IMR-90 (cell line): ENCODE measurements around the gene PATJ. TPM values are rescaled to one million over a fixed set of nuclear protein-coding genes. Genes with fewer than 3 reads are reported as not detected.

Experiments used
- ATAC-seq: fragments of 200-7000 bp; cut with Tn5 transposase; 2 replicates; pipeline ENCODE4 v1.9.1; 2020; ENCODE audit warnings: low read depth, mild to moderate bottlenecking, moderate library complexity
- BruUV-seq: library from RNA; stranded (reverse); fragments of 400-500 nt; replicated peaks from 2 replicates; lab custom pipeline; 2021; lab: Mats Ljungman, UMichigan
- CTCF ChIA-PET: fragments of 300-600 bp; formaldehyde crosslinking; extraction: SDS; loops from one replicate; lab custom pipeline; 2021; ENCODE audit warnings: antibody characterized with exemption; lab: Yijun Ruan, JAX
- POLR2A ChIA-PET: fragments of 300-600 bp; sonication (Branson Sonifier 250); formaldehyde crosslinking; loops from one replicate; lab custom pipeline; 2022; ENCODE audit warnings: antibody characterized with exemption; ENCODE audit not compliant: unreplicated experiment; lab: Charles Lee
- DNase-seq: peaks from one replicate; pipeline ENCODE4 v3.0.0; 2013
- H2AFZ ChIP-seq: replicated peaks from 2 replicates; pipeline ENCODE3; 2013; ENCODE audit warnings: low read length, mild to moderate bottlenecking; ENCODE audit not compliant: poor library complexity
- H2AK5ac ChIP-seq: 2 replicates; pipeline ENCODE4 v1.6.1; 2013; ENCODE audit warnings: low read depth, low read length, inconsistent platforms
- H2AK9ac ChIP-seq: replicated peaks from 2 replicates; pipeline ENCODE3; 2013; ENCODE audit warnings: mild to moderate bottlenecking, low read depth, low read length, moderate library complexity; ENCODE audit not compliant: poor library complexity
- H2BK120ac ChIP-seq: 2 replicates; pipeline ENCODE4 v1.6.1; 2013; ENCODE audit warnings: low read depth, low read length, inconsistent platforms
- H2BK15ac ChIP-seq: 3 replicates; pipeline ENCODE4 v1.6.1; 2013; ENCODE audit warnings: low read depth, low read length, inconsistent platforms
- H2BK20ac ChIP-seq: 2 replicates; pipeline ENCODE4 v1.6.1; 2013; ENCODE audit warnings: low read depth, mild to moderate bottlenecking, inconsistent platforms, low read length, moderate library complexity
- H2BK5ac ChIP-seq: 2 replicates; pipeline ENCODE4 v1.6.1; 2013; ENCODE audit warnings: mild to moderate bottlenecking, low read depth, low read length, inconsistent platforms; ENCODE audit not compliant: poor library complexity, severe bottlenecking
- H3K14ac ChIP-seq: replicated peaks from 2 replicates; pipeline ENCODE4 v1.6.1; 2013; ENCODE audit warnings: low read depth, low read length, inconsistent platforms
- H3K18ac ChIP-seq: 2 replicates; pipeline ENCODE4 v1.6.1; 2013; ENCODE audit warnings: low read depth, low read length, control low read depth
- H3K23ac ChIP-seq: 2 replicates; pipeline ENCODE4 v1.6.1; 2013; ENCODE audit warnings: low read depth, low read length, inconsistent platforms
- H3K27ac ChIP-seq: 2 replicates; pipeline ENCODE4 v1.5.1; 2013; ENCODE audit warnings: mild to moderate bottlenecking, control low read depth, low read length; ENCODE audit not compliant: insufficient read depth
- H3K27me3 ChIP-seq: 2 replicates; pipeline ENCODE4 v1.6.1; 2013; ENCODE audit warnings: low read length; ENCODE audit not compliant: control insufficient read depth, insufficient read depth
- H3K36me3 ChIP-seq: 2 replicates; pipeline ENCODE4 v1.6.1; 2013; ENCODE audit warnings: low read length, mixed read lengths; ENCODE audit not compliant: control insufficient read depth, insufficient read depth
- H3K4ac ChIP-seq: 2 replicates; pipeline ENCODE4 v1.6.1; 2013; ENCODE audit warnings: low read depth, low read length, inconsistent platforms
- H3K4me1 ChIP-seq: 2 replicates; pipeline ENCODE4 v1.6.1; 2013; ENCODE audit warnings: low read length, mixed read lengths; ENCODE audit not compliant: control insufficient read depth, insufficient read depth
- H3K4me2 ChIP-seq: 2 replicates; pipeline ENCODE4 v1.6.1; 2013; ENCODE audit warnings: low read depth, mild to moderate bottlenecking, control low read depth, low read length, moderate library complexity
- H3K4me3 ChIP-seq: 2 replicates; pipeline ENCODE4 v1.5.1; 2013; ENCODE audit warnings: low read depth, mild to moderate bottlenecking, control low read depth, low read length, moderate library complexity; ENCODE audit not compliant: insufficient read depth
- H3K56ac ChIP-seq: 2 replicates; pipeline ENCODE4 v1.6.1; 2013; ENCODE audit warnings: low read length, inconsistent platforms; ENCODE audit not compliant: insufficient read depth; ENCODE audit errors: extremely low read depth
- H3K79me1 ChIP-seq, 2 experiments: 2 replicates each; pipeline ENCODE4 v1.6.1; 2013; ENCODE audit warnings: low read length in 2 of 2, inconsistent platforms in 1 of 2, low read depth in 1 of 2
- H3K9ac ChIP-seq: 2 replicates; pipeline ENCODE4 v1.6.1; 2013; ENCODE audit warnings: low read depth, low read length, control low read depth
- H3K9me1 ChIP-seq: 2 replicates; pipeline ENCODE4 v1.6.1; 2013; ENCODE audit warnings: low read length, inconsistent platforms; ENCODE audit not compliant: insufficient read depth
- H3K9me3 ChIP-seq: 2 replicates; pipeline ENCODE4 v1.6.1; 2013; ENCODE audit warnings: low read length; ENCODE audit not compliant: control insufficient read depth, insufficient read depth
- H4K20me1 ChIP-seq: 2 replicates; pipeline ENCODE4 v1.6.1; 2013; ENCODE audit warnings: low read length, inconsistent platforms; ENCODE audit not compliant: insufficient read depth
- H4K5ac ChIP-seq: 2 replicates; pipeline ENCODE4 v1.6.1; 2013; ENCODE audit warnings: mild to moderate bottlenecking, low read depth, low read length, control low read depth
- H4K8ac ChIP-seq, 2 experiments: 2 replicates each; pipeline ENCODE4 v1.6.1; 2013; ENCODE audit warnings: low read depth in 2 of 2, low read length in 2 of 2, control low read depth in 1 of 2, inconsistent platforms in 1 of 2
- H4K91ac ChIP-seq: 2 replicates; pipeline ENCODE4 v1.6.1; 2013; ENCODE audit warnings: low read depth, low read length, inconsistent platforms; ENCODE audit not compliant: insufficient read depth
- FOS ChIP-seq: fragments of 150-350 bp; IDR thresholded peaks from 2 replicates; pipeline ENCODE4 v1.6.1; 2016; ENCODE audit warnings: low read depth, low read length
- MXI1 ChIP-seq: IDR thresholded peaks from 2 replicates; pipeline ENCODE4 v1.6.1; 2012; ENCODE audit warnings: low read depth, mild to moderate bottlenecking, low read length, moderate library complexity, borderline replicate concordance
- NFE2L2 ChIP-seq: fragments of 150-350 bp; IDR thresholded peaks from 2 replicates; pipeline ENCODE4 v1.6.1; 2016; ENCODE audit warnings: low read depth, mild to moderate bottlenecking, low read length
- WGBS, 2 experiments: methylation state at CpG; one replicate each; pipeline versions ENCODE4 v1.1.5 to v1.1.7; 2013; ENCODE audit warnings: missing lambda C conversion rate in 2 of 2; ENCODE audit not compliant: insufficient read length in 1 of 2; ENCODE audit errors: extremely low coverage in 2 of 2; 5-methylcytosine and 5-hydroxymethylcytosine counted together
- dilution Hi-C: fragments of 300-500 bp; cut with HindIII; formaldehyde crosslinking; loops from one replicate; pipeline ENCODE4 v1.14.3; 2018; ENCODE audit warnings: low sequenced_read_pairs; ENCODE audit not compliant: unreplicated experiment
- in situ Hi-C: fragments of 300-500 bp; cut with MboI; formaldehyde crosslinking; loops from 3 replicates; pipeline ENCODE4 v1.14.3; 2019; ENCODE audit warnings: low sequenced_read_pairs, inconsistent platforms, mixed read lengths
- intact Hi-C: fragments of 100-400 bp; cut with micrococcal nuclease; formaldehyde crosslinking; loops from 2 replicates; pipeline ENCODE4 v1.10.0; 2022
- polyA plus RNA-seq, 3 experiments: library from polyadenylated mRNA; depleted of rRNA; stranded (reverse); fragments of >200 nt; gene quantifications; 2 replicates each; pipeline ENCODE4 v1.2.3, GENCODE V29; 2012; ENCODE audit warnings: low replicate concordance in 1 of 3
- total RNA-seq: library from RNA; depleted of rRNA; stranded (reverse); fragments of >200 nt; gene quantifications from 2 replicates; pipeline ENCODE4 v1.2.3, GENCODE V29; 2012
- TF ChIP-seq, protein P1 (sequence below): conservative IDR thresholded peaks from 2 replicates; pipeline ENCODE4 v1.5.1; 2012; ENCODE audit warnings: mild to moderate bottlenecking, low read depth, low read length, improper control_type of control experiment
- TF ChIP-seq, protein P2 (sequence below): fragments of 150-350 bp; IDR thresholded peaks from 2 replicates; pipeline ENCODE4 v1.6.1; 2017; ENCODE audit warnings: mild to moderate bottlenecking, antibody characterized with exemption, low read length, low read depth

PATJ gene
- total and polyA plus RNA-seq, 2 of the 4 experiments (the other 2 are of a cell fraction), result 2.0 to 3.4 TPM

DNA sequence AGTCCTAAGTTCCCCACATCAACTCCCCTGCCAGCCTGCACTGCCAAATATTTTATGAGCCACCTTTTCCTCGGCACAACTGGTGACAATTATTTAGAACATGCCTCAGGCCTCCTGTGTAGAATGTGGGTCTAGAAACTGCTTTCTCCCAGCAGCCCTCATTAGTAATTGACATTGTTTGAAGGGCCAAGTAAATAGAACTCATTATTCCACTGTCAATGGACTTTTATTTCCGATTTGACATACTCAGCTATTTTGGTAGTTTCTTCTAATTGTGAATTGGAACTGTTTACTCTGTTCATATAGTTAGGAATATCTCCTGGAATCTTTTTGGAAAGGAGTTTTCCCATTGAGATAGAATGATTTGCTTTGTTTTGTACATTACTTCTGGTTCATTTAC, 283.6 kb downstream of the PATJ start:
- TF ChIP-seq, protein P1, sequence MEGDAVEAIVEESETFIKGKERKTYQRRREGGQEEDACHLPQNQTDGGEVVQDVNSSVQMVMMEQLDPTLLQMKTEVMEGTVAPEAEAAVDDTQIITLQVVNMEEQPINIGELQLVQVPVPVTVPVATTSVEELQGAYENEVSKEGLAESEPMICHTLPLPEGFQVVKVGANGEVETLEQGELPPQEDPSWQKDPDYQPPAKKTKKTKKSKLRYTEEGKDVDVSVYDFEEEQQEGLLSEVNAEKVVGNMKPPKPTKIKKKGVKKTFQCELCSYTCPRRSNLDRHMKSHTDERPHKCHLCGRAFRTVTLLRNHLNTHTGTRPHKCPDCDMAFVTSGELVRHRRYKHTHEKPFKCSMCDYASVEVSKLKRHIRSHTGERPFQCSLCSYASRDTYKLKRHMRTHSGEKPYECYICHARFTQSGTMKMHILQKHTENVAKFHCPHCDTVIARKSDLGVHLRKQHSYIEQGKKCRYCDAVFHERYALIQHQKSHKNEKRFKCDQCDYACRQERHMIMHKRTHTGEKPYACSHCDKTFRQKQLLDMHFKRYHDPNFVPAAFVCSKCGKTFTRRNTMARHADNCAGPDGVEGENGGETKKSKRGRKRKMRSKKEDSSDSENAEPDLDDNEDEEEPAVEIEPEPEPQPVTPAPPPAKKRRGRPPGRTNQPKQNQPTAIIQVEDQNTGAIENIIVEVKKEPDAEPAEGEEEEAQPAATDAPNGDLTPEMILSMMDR, result no peak
- TF ChIP-seq NFE2L2 (no peak), FOS (no peak), MXI1 (no peak)
- TF ChIP-seq, protein P2, sequence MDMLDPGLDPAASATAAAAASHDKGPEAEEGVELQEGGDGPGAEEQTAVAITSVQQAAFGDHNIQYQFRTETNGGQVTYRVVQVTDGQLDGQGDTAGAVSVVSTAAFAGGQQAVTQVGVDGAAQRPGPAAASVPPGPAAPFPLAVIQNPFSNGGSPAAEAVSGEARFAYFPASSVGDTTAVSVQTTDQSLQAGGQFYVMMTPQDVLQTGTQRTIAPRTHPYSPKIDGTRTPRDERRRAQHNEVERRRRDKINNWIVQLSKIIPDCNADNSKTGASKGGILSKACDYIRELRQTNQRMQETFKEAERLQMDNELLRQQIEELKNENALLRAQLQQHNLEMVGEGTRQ, result no peak
- no peaks in the 10 kb centered on the region for H3K9me3 ChIP-seq
- no peak overlapping the region for H2AK9ac ChIP-seq
- H3K4me1 ChIP-seq, result no peaks in the 10 kb centered on the region
- H3K9me1 ChIP-seq, result no peaks in the 10 kb centered on the region
- no TSS peak for BruUV-seq
- H3K4me2 ChIP-seq, result no peak overlapping the region
- no peak overlapping the region for H3K18ac ChIP-seq
- H3K4ac ChIP-seq, result no peak overlapping the region
- no CpG with 5 or more reads among the region's 2 CpGs for WGBS, 2 experiments
- dilution Hi-C loops, result no loop called here
- H3K27me3 ChIP-seq, result no peaks in the 10 kb centered on the region
- intact Hi-C loops, result no loop called here
- H3K27ac ChIP-seq, result no peak overlapping the region
- ATAC-seq (no peak), DNase-seq (no peak)
- no peaks in the 10 kb centered on the region for H3K36me3 ChIP-seq
- no peak overlapping the region for H2AK5ac ChIP-seq
- H4K20me1 ChIP-seq, result no peaks in the 10 kb centered on the region
- in situ Hi-C loops, result no loop called here
- H3K79me1 ChIP-seq, result no peaks in the 10 kb centered on the region
- no peak overlapping the region for H3K23ac ChIP-seq
- H2BK120ac ChIP-seq, result no peak overlapping the region
- H3K9ac ChIP-seq, result no peak overlapping the region
- CTCF ChIA-PET, result no interaction called here
- H2BK5ac ChIP-seq, result no peak overlapping the region
- H3K4me3 ChIP-seq, result no peak overlapping the region
- H2BK20ac ChIP-seq, result no peak overlapping the region
- H2BK15ac ChIP-seq, result no peak overlapping the region
- H3K56ac ChIP-seq, result no peak overlapping the region
- no peak overlapping the region for H2AFZ ChIP-seq
- H4K91ac ChIP-seq, result no peak overlapping the region
- H4K5ac ChIP-seq, result no peak overlapping the region
- H3K14ac ChIP-seq, result no peak overlapping the region
- no peak overlapping the region for H4K8ac ChIP-seq
- POLR2A ChIA-PET, result no interaction called here
